GM12878 (cell line): ENCODE data around the gene SEC14L1. TPM values are rescaled to one million over a fixed set of nuclear protein-coding genes. Genes with fewer than 3 reads are reported as not detected.

Source experiments
- ATAC-seq: fragments of 200-7000 bp; cut with Tn5 transposase; 3 replicates; pipeline ENCODE4 v1.9.1; 2020; ENCODE audit warnings: mild to moderate bottlenecking, moderate library complexity
- BruUV-seq: library from RNA; stranded (reverse); fragments of 400-500 nt; replicated peaks from 2 replicates; lab custom pipeline; 2021; lab: Mats Ljungman, UMichigan
- CTCF ChIA-PET: fragments of 300-600 bp; sonication (Branson Sonifier 250); formaldehyde crosslinking; extraction: SDS; loops from one replicate; lab custom pipeline; 2021; ENCODE audit warnings: inconsistent platforms; lab: Yijun Ruan, JAX
- POLR2A ChIA-PET: fragments of 350-600 bp; formaldehyde crosslinking; extraction: SDS; loops from one replicate; lab custom pipeline; 2021; ENCODE audit warnings: inconsistent platforms; lab: Charles Lee
- RAD21 ChIA-PET: fragments of 300-600 bp; sonication (Branson Sonifier 250); formaldehyde crosslinking; loops from one replicate; lab custom pipeline; 2023; ENCODE audit warnings: antibody characterized with exemption; ENCODE audit not compliant: unreplicated experiment; lab: Charles Lee
- SMC1A ChIA-PET: fragments of 300-600 bp; sonication (Branson Sonifier 250); formaldehyde crosslinking; loops from one replicate; lab custom pipeline; 2023; ENCODE audit not compliant: unreplicated experiment, uncharacterized antibody; lab: Charles Lee
- DNase-seq: peaks from one replicate; pipeline ENCODE4 v3.0.0-alpha.2; 2011; ENCODE audit warnings: low read depth, low spot score
- FAIRE-seq: peaks from 3 replicates; lab custom pipeline; 2011; peaks lifted over from hg19 to GRCh38; lab: Jason Lieb, UNC
- H2AFZ ChIP-seq: 2 replicates; pipeline ENCODE4 v1.6.0; 2011; ENCODE audit warnings: low read depth, low read length, control low read depth; ENCODE audit not compliant: control insufficient read depth
- H3K27ac ChIP-seq: 2 replicates; pipeline ENCODE4 v1.5.1; 2011; ENCODE audit warnings: control low read depth; ENCODE audit not compliant: control insufficient read depth, insufficient read depth
- H3K27me3 ChIP-seq, 2 experiments: replicated peaks in 1 of 2; 2 replicates each; pipeline versions ENCODE4 v1.6.0 to v1.6.1; 2011; ENCODE audit warnings: low read length in 1 of 2; ENCODE audit not compliant: control insufficient read depth in 2 of 2, insufficient read depth in 2 of 2
- H3K36me3 ChIP-seq, 2 experiments: 2 replicates each; pipeline ENCODE4 v1.5.1; 2011; ENCODE audit warnings: low read length in 1 of 2; ENCODE audit not compliant: control insufficient read depth in 2 of 2, insufficient read depth in 2 of 2
- H3K4me1 ChIP-seq: 2 replicates; pipeline ENCODE4 v1.6.1; 2011; ENCODE audit warnings: mild to moderate bottlenecking, low read length, moderate library complexity, mixed read lengths; ENCODE audit not compliant: control insufficient read depth, insufficient read depth
- H3K4me2 ChIP-seq: 2 replicates; pipeline ENCODE4 v1.6.0; 2011; ENCODE audit warnings: control low read depth; ENCODE audit not compliant: control insufficient read depth, insufficient read depth
- H3K4me3 ChIP-seq: fragments of 200-600 bp; sonication (generic); 2 replicates; pipeline ENCODE4 v1.5.1; 2016
- H3K79me2 ChIP-seq: 2 replicates; pipeline ENCODE4 v1.6.0; 2011; ENCODE audit warnings: low read length; ENCODE audit not compliant: control insufficient read depth, insufficient read depth
- H3K9ac ChIP-seq: 2 replicates; pipeline ENCODE4 v1.8.0; 2011; ENCODE audit warnings: low read length, control low read depth, mixed read lengths; ENCODE audit not compliant: control insufficient read depth, insufficient read depth
- H3K9me3 ChIP-seq: replicated peaks from 3 replicates; pipeline ENCODE4 v1.5.1; 2011; ENCODE audit warnings: mild to moderate bottlenecking, low read length; ENCODE audit not compliant: control insufficient read depth, insufficient read depth
- H4K20me1 ChIP-seq: 2 replicates; pipeline ENCODE4 v1.6.0; 2011; ENCODE audit not compliant: control insufficient read depth, insufficient read depth
- BCL11A ChIP-seq: IDR thresholded peaks from 2 replicates; pipeline ENCODE4 v1.6.1; 2011; ENCODE audit warnings: low read depth, low read length
- BHLHE40 ChIP-seq, 2 experiments: fragments of 450-650 bp in 1 of 2; IDR thresholded peaks; 2 replicates each; pipeline ENCODE4 v1.6.1; 2011 to 2017; ENCODE audit warnings: low read depth in 2 of 2, borderline replicate concordance in 1 of 2, improper control_type of control experiment in 1 of 2, low read length in 1 of 2, mild to moderate bottlenecking in 1 of 2
- CBFB ChIP-seq: IDR thresholded peaks from 2 replicates; pipeline ENCODE4 v1.6.1; 2016; ENCODE audit warnings: antibody characterized with exemption, low read depth
- CHD1 ChIP-seq: IDR thresholded peaks from 2 replicates; pipeline ENCODE4 v1.6.1; 2012; ENCODE audit warnings: low read depth, low read length, improper control_type of control experiment
- CHD4 ChIP-seq: fragments of 200-600 bp; sonication (generic); IDR thresholded peaks from 2 replicates; pipeline ENCODE4 v1.6.1; 2016; ENCODE audit warnings: mild to moderate bottlenecking
- CREB1 ChIP-seq: IDR thresholded peaks from 2 replicates; pipeline ENCODE4 v1.6.1; 2012; ENCODE audit warnings: low read depth, mild to moderate bottlenecking, inconsistent platforms
- DPF2 ChIP-seq: fragments of 450-650 bp; IDR thresholded peaks from 2 replicates; pipeline ENCODE4 v1.6.1; 2017; ENCODE audit warnings: mild to moderate bottlenecking
- IRF4 ChIP-seq: IDR thresholded peaks from 2 replicates; pipeline ENCODE4 v1.6.1; 2011; ENCODE audit warnings: low read depth, low read length
- MEF2A ChIP-seq: IDR thresholded peaks from 2 replicates; pipeline ENCODE4 v1.6.1; 2011; ENCODE audit warnings: low read depth, mild to moderate bottlenecking, low read length, moderate library complexity; ENCODE audit not compliant: insufficient read depth
- NFIC ChIP-seq: IDR thresholded peaks from 2 replicates; pipeline ENCODE4 v1.6.1; 2012; ENCODE audit warnings: low read depth, mild to moderate bottlenecking, inconsistent platforms, low read length, moderate library complexity
- POLR2AphosphoS2 ChIP-seq: IDR thresholded peaks from 2 replicates; pipeline ENCODE4 v1.6.1; 2011; ENCODE audit warnings: low read depth, mild to moderate bottlenecking, low read length, improper control_type of control experiment, moderate library complexity
- RBBP5 ChIP-seq: fragments of 200-600 bp; sonication (generic); conservative IDR thresholded peaks from 2 replicates; pipeline ENCODE4 v1.6.1; 2016
- TBL1XR1 ChIP-seq: IDR thresholded peaks from 2 replicates; pipeline ENCODE4 v1.6.1; 2012; ENCODE audit warnings: low read depth, low read length, improper control_type of control experiment
- YBX1 ChIP-seq: fragments of 450-650 bp; IDR thresholded peaks from 2 replicates; pipeline ENCODE4 v1.6.1; 2016; ENCODE audit warnings: antibody characterized with exemption
- ZNF217 ChIP-seq: fragments of 450-650 bp; IDR thresholded peaks from 2 replicates; pipeline ENCODE4 v1.6.1; 2017; ENCODE audit warnings: antibody characterized with exemption, mild to moderate bottlenecking
- ZNF384 ChIP-seq: IDR thresholded peaks from 2 replicates; pipeline ENCODE4 v1.6.1; 2012; ENCODE audit warnings: low read depth, mild to moderate bottlenecking, low read length, improper control_type of control experiment, borderline replicate concordance
- WGBS: methylation state at CpG from one replicate; pipeline ENCODE4 v1.1.6; 2016; ENCODE audit warnings: low lambda C conversion rate; ENCODE audit not compliant: insufficient replicate concordance, insufficient coverage; ENCODE audit errors: missing lambda C conversion rate; 5-methylcytosine and 5-hydroxymethylcytosine counted together
- in situ Hi-C: fragments of 300-500 bp; cut with MboI; formaldehyde crosslinking; loops from 9 replicates; pipeline ENCODE4 v1.14.3; 2018; ENCODE audit warnings: mixed read lengths
- intact Hi-C: fragments of 100-400 bp; cut with micrococcal nuclease; formaldehyde crosslinking; loops from one replicate; pipeline ENCODE4 v1.14.2; 2022; ENCODE audit not compliant: unreplicated experiment
- polyA plus RNA-seq, 11 experiments: library from polyadenylated mRNA; depleted of rRNA in 4 of 11; unstranded in 6 of 11; stranded (reverse) in 5 of 11; fragments of >200 nt; fragmentation: Nextera tagmentation in 4 of 11; fragmentation: Illumina TruSeq in 1 of 11; extraction: Ambion mirVana in 4 of 11; extraction: Trizol in 1 of 11; gene quantifications; 1 replicate in 1 of 11; 2 replicates in 10 of 11; pipeline versions ENCODE4 v1.2.1 to v1.2.3, GENCODE V29; 2011 to 2016; ENCODE audit warnings: inconsistent platforms in 2 of 11, missing spikeins in 2 of 11, low read depth in 1 of 11
- total RNA-seq, 4 experiments: library from RNA; depleted of rRNA in 3 of 4; stranded (reverse); fragments of >200 nt in 3 of 4; fragmentation: Illumina TruSeq in 1 of 4; extraction: Trizol in 1 of 4; gene quantifications; 2 replicates each; pipeline versions ENCODE4 v1.2.1 to v1.2.3, GENCODE V29; 2013 to 2021
- TF ChIP-seq, protein P1 (sequence below): IDR thresholded peaks from 2 replicates; pipeline ENCODE4 v1.6.1; 2012; ENCODE audit warnings: low read depth, low read length, improper control_type of control experiment
- TF ChIP-seq, protein P2 (sequence below): fragments of 450-650 bp; IDR thresholded peaks from 2 replicates; pipeline ENCODE4 v1.6.1; 2017; ENCODE audit warnings: low read depth, mild to moderate bottlenecking, moderate library complexity

SEC14L1 gene
- total and polyA plus RNA-seq, 10 of the 15 experiments (the other 5 are each of a cell fraction or from before 2014, with no cell fraction given) = 6.3 to 66.1 (median 33.5) TPM

DNA sequence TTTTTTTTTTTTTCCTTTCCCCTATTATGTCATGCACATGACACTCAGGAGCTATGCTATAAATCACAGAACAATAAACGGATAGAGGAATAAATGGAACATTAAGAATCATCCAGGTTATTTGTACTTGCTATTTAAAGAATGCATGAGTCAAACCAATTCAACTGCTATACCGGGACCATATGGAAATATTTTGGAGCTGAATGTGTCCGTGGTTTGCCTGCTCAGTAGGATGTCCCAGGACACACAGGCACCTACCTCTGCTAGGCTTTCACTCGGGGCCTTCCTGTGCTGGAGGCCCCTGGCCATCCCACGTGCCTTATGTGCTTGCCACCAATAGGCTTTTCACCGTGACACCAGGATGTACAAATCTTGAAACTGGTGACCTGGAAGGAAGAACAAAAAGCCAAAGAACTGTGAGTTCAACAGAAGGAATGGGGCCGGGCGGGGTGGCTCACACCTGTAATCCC lies 15.3 kb upstream of the SEC14L1 start:
- no peaks in the 10 kb centered on the region for H3K27me3 ChIP-seq
- ChIA-PET SMC1A (interaction anchor here (1.4 kb wide), 1 partner anchor 21 kb away, joined by 3 read pairs; no protein-coding TSS in a partner anchor), RAD21 (interaction anchor here (0.8 kb wide), 1 partner anchor 15 kb away, joined by 3 read pairs; the partner anchor contains the start of gene SEC14L1), POLR2A (interaction anchor here (0.6 to 1.4 kb wide), 3 partner anchors 15 to 981 kb away, joined by 3 to 5 read pairs (median 5); partner anchors contain the start of gene SEC14L1), CTCF (no interaction called here)
- no peaks in the 10 kb centered on the region for H3K36me3 ChIP-seq
- H3K27ac ChIP-seq = no peak overlapping the region
- H3K79me2 ChIP-seq = no peaks in the 10 kb centered on the region
- H4K20me1 ChIP-seq = no peaks in the 10 kb centered on the region
- FAIRE-seq = no peak
- intact Hi-C loops (no loop called here), in situ Hi-C loops (no loop called here)
- no peak overlapping the region for H3K4me3 ChIP-seq
- no peak overlapping the region for H3K9ac ChIP-seq
- no peak overlapping the region for H2AFZ ChIP-seq
- ATAC-seq = no peak
- DNase-seq = no peak
- TF ChIP-seq CREB1 = no peak
- TF ChIP-seq NFIC = no peak
- TF ChIP-seq IRF4 = no peak
- TF ChIP-seq CHD4 = no peak
- no peak for TF ChIP-seq BCL11A
- TF ChIP-seq BHLHE40 (IDR thresholded peaks at IDR 0.05; ENCODE audit: borderline replicate concordance in 1 of 2, low read depth in 2 of 2, low read length in 1 of 2) = no peak
- 71% methylated on average over 8 of the region's 8 CpGs for WGBS
- no peaks in the 10 kb centered on the region for H3K9me3 ChIP-seq
- BruUV-seq = no TSS peak
- H3K4me2 ChIP-seq = no peak overlapping the region
- H3K4me1 ChIP-seq = peaks cover 5% of the 10 kb centered on the region

DNA sequence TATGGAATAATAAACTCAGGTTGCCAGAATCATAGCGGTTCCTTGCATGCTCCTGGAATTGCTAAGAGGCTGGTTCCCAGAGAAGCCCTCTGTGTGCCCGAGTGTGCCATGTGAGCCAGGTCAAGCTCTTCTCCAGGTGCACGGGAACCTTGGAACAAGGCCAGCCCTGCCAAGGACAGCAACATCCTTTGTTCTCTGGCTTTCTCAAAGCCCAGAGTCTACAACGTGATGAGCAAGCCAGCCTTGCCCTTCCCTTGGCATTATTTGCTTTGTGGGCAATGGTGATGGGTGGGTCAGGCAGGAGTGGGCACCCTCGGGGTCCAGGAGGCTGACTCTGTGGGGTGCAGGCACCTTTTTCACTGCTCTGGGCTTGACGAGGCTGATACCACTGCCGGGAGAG lies 14.2 kb upstream of the SEC14L1 start:
- SMC1A ChIA-PET = no interaction called here
- no peak overlapping the region for H2AFZ ChIP-seq
- no peaks in the 10 kb centered on the region for H4K20me1 ChIP-seq
- peaks cover 5% of the 10 kb centered on the region for H3K4me1 ChIP-seq
- no peak overlapping the region for H3K4me3 ChIP-seq
- no peak overlapping the region for H3K9ac ChIP-seq
- ATAC-seq = no peak
- no peaks in the 10 kb centered on the region for H3K9me3 ChIP-seq
- FAIRE-seq = no peak
- intact Hi-C loops = no loop called here
- RAD21 ChIA-PET = interaction anchor here (0.6 kb wide), 1 partner anchor 12 kb away, joined by 3 read pairs; no protein-coding TSS in a partner anchor
- H3K79me2 ChIP-seq = no peaks in the 10 kb centered on the region
- H3K36me3 ChIP-seq = no peaks in the 10 kb centered on the region
- POLR2A ChIA-PET = no interaction called here
- H3K4me2 ChIP-seq = no peak overlapping the region
- no TSS peak for BruUV-seq
- no peak overlapping the region for H3K27ac ChIP-seq
- no peaks in the 10 kb centered on the region for H3K27me3 ChIP-seq
- CTCF ChIA-PET = no interaction called here
- in situ Hi-C loops = no loop called here
- 73% methylated on average over 7 of the region's 7 CpGs for WGBS
- no peak for DNase-seq
- no peak for TF ChIP-seq ZNF217
- no peak for TF ChIP-seq POLR2AphosphoS2
- no peak for TF ChIP-seq ZNF384
- no peak for TF ChIP-seq YBX1
- no peak for TF ChIP-seq TBL1XR1
- TF ChIP-seq, protein P1, sequence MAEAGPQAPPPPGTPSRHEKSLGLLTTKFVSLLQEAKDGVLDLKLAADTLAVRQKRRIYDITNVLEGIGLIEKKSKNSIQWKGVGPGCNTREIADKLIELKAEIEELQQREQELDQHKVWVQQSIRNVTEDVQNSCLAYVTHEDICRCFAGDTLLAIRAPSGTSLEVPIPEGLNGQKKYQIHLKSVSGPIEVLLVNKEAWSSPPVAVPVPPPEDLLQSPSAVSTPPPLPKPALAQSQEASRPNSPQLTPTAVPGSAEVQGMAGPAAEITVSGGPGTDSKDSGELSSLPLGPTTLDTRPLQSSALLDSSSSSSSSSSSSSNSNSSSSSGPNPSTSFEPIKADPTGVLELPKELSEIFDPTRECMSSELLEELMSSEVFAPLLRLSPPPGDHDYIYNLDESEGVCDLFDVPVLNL = no peak
- TF ChIP-seq, protein P2, sequence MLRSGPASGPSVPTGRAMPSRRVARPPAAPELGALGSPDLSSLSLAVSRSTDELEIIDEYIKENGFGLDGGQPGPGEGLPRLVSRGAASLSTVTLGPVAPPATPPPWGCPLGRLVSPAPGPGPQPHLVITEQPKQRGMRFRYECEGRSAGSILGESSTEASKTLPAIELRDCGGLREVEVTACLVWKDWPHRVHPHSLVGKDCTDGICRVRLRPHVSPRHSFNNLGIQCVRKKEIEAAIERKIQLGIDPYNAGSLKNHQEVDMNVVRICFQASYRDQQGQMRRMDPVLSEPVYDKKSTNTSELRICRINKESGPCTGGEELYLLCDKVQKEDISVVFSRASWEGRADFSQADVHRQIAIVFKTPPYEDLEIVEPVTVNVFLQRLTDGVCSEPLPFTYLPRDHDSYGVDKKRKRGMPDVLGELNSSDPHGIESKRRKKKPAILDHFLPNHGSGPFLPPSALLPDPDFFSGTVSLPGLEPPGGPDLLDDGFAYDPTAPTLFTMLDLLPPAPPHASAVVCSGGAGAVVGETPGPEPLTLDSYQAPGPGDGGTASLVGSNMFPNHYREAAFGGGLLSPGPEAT = no peak
- no peak for TF ChIP-seq MEF2A
- no peak for TF ChIP-seq DPF2
- TF ChIP-seq CHD1 = no peak
- no peak for TF ChIP-seq CBFB
- TF ChIP-seq RBBP5 = no peak
